Testis (tissue), 3 donors: ENCODE data around the gene CEP72. TPM values are rescaled to one million over a fixed set of nuclear protein-coding genes. Genes with fewer than 3 reads are reported as not detected.

ENCODE experiments used
- DNase-seq: peaks from one replicate; pipeline ENCODE4 v3.0.0-alpha.2; 2019
- H3K27ac ChIP-seq, 2 donors: fragments of 200-600 bp; sonication (generic); one replicate each; pipeline ENCODE4 v1.5.1; 2019
- H3K27me3 ChIP-seq: fragments of 200-600 bp; sonication (generic); one replicate; pipeline ENCODE4 v1.5.1; 2019
- H3K36me3 ChIP-seq: fragments of 200-600 bp; sonication (generic); one replicate; pipeline ENCODE4 v1.5.1; 2017; ENCODE audit warnings: low read depth; ENCODE audit errors: missing control alignments
- H3K4me1 ChIP-seq: fragments of 200-600 bp; sonication (generic); one replicate; pipeline ENCODE4 v1.5.1; 2019
- H3K4me3 ChIP-seq, 2 donors: fragments of 200-600 bp; sonication (generic); one replicate each; pipeline ENCODE4 v1.5.1; 2017 to 2019
- H3K9me3 ChIP-seq: fragments of 200-600 bp; sonication (generic); one replicate; pipeline ENCODE4 v1.5.1; 2017
- CTCF ChIP-seq, 3 experiments: fragments of 450-650 bp in 2 of 3; fragments of 200-600 bp in 1 of 3; sonication (generic) in 1 of 3; IDR thresholded peaks; one replicate each; pipeline ENCODE4 v1.5.1; 2016 to 2019; ENCODE audit warnings: antibody characterized with exemption in 3 of 3, mild to moderate bottlenecking in 2 of 3, moderate library complexity in 1 of 3
- POLR2A ChIP-seq: fragments of 450-650 bp; IDR thresholded peaks from one replicate; pipeline ENCODE4 v1.6.1; 2017; ENCODE audit warnings: antibody characterized with exemption, mild to moderate bottlenecking, moderate library complexity
- WGBS, 2 donors: methylation state at CpG; one replicate each; pipeline ENCODE4 v1.1.5; 2018; 5-methylcytosine and 5-hydroxymethylcytosine counted together
- intact Hi-C: fragments of 100-400 bp; cut with DNase I; formaldehyde crosslinking; loops from one replicate; pipeline ENCODE4 v1.15.1; 2023; ENCODE audit warnings: low total_unique reads
- polyA plus RNA-seq: library from polyadenylated mRNA; stranded (reverse); fragments of 350-450 nt; fragmentation: Illumina TruSeq; extraction: RNeasy Lipid Tissue Mini Kit (QIAGEN cat#74804); gene quantifications from one replicate; pipeline ENCODE4 v1.2.3, GENCODE V29; 2014; ENCODE audit warnings: low read depth, low replicate concordance; ENCODE audit not compliant: insufficient read depth
- total RNA-seq, 2 donors: library from RNA; depleted of rRNA; stranded (reverse); fragments of >200 nt; gene quantifications; one replicate each; pipeline ENCODE4 v1.2.3, GENCODE V29; 2016

CEP72 gene
- total and polyA plus RNA-seq, 3 donors from 2014 or later = 18.5 to 31.2 (median 19.8) TPM

GRCh38 chr5:669842-670395 is 57.8 kb downstream of the CEP72 start:
- Histone ChIP-seq H3K36me3 (no peaks in the 10 kb centered on the region), H3K4me1 (peaks cover 32% of the 10 kb centered on the region), H3K9me3 (no peaks in the 10 kb centered on the region), H3K27ac (no peak overlapping the region), H3K4me3 (no peak overlapping the region), H3K27me3 (no peaks in the 10 kb centered on the region)
- WGBS, 2 donors = 82 to 92% methylated on average over 9 to 22 of the region's 22 CpGs
- intact Hi-C loops = loop anchor here (5.0 kb wide), 1 partner anchor 237 kb away; no protein-coding TSS in a partner anchor
- no peak for DNase-seq
- TF ChIP-seq POLR2A (no peak), CTCF (IDR thresholded peaks at IDR 0.05) (no peak)

DNA sequence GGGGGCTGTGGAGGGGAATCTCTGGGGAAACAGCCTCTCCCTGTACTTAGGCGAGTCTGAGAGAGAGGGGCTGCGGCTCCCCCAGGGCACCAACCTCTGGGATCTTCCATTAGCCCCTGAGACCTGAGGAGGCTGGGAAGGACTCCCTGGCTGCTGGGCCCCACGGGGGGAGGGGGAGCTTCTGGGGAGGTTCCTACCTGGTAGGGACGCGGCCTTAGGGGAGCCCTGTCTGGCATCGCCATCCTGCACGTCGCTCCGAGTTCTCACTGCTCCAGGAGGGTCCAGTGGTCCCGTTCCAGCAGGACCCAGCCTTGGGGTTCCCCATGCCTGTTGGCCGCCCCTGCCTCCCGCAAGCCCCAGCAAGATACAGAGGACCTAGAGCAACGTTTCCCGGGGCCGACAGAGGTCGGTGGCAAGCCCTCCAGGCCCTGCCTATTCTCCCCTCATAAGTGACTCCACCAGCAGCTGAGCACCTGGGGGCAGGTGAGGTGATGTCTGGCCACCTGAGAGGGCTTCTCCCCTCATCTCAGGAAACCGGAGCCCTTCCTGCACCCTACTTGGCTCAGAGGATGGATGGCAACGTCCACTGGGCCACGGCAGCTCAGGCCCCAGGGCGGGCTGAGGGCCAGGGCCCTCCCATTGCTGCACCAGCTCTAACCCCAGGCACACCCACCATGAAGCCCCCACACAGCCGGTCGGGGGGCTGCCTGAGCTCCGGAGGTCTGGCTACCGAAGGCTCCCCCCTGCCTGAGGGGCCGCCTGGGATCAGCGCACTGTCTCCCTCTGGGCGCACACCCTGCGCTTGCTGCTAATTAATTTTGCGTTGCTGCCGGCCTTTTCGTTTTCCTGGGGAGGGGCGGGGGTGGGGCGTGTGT is 58.5 kb downstream of the CEP72 start:
- TF ChIP-seq CTCF (IDR thresholded peaks at IDR 0.05) = no peak
- TF ChIP-seq POLR2A = no peak
- Histone ChIP-seq H3K27me3 (no peaks in the 10 kb centered on the region), H3K9me3 (no peaks in the 10 kb centered on the region), H3K4me1 (peaks cover 32% of the 10 kb centered on the region), H3K4me3 (no peak overlapping the region), H3K27ac (no peak overlapping the region), H3K36me3 (no peaks in the 10 kb centered on the region)
- 62 to 84% methylated on average over 10 to 28 of the region's 33 CpGs for WGBS, 2 donors
- DNase-seq = no peak
- intact Hi-C loops = loop anchor here (5.0 kb wide), 1 partner anchor 237 kb away; no protein-coding TSS in a partner anchor

- TF ChIP-seq POLR2A (no peak), CTCF (IDR thresholded peaks at IDR 0.05) (peak; percentile 58 to 83 (median 74))
- 22 to 33% methylated on average over 1 to 26 of the region's 27 CpGs for WGBS, 2 donors
- Histone ChIP-seq H3K27me3 (no peaks in the 10 kb centered on the region), H3K36me3 (no peaks in the 10 kb centered on the region), H3K27ac (no peak overlapping the region), H3K9me3 (no peaks in the 10 kb centered on the region), H3K4me1 (peaks cover 32% of the 10 kb centered on the region), H3K4me3 (no peak overlapping the region)
- peak; percentile 72 for DNase-seq
- intact Hi-C loops = loop anchor here (5.0 kb wide), 1 partner anchor 236 kb away; no protein-coding TSS in a partner anchor
Measured at GRCh38 chr5:671459-672328, 59.6 kb downstream of the CEP72 start.

DNA sequence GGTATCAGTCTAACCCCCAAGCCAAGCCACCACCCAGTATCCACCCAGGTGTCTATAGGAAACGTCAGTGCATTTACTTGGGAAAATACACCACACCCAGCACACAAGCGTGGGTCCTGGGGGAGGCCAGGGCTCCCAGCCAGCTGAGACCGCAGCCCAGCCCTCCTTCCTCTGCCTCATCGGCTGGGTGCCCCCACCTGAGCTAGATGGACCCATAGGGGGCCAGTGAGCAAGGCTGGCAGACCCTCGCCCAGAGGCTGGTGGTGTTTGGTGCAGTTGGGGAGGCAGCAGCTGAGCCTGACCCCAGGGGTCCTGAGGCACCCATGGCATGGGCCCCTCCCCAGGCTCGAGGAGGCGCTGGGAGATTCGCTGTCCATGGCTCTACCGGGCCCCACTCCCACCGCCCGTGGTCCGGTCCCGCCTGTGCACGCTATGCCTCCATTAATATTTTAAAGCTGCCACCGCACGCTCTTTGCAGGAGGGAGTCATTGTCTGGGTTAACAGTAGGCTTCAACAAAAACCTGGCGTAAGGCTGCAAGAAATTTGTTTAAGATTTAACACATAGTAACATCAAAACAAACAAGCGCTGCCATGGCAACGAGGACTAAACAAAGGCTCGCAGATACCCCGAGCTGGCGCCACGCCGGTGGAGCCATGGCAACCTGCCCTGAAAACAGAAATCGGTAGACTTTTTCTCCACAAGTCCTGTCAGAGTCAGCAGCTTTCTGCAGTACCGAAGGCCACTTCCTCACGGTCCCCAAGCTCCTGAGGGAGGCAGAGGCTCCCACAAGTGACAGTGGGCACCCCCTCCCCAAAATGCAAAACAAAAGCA is 60.4 kb downstream of the CEP72 start:
- Histone ChIP-seq H3K27me3 (no peaks in the 10 kb centered on the region), H3K9me3 (no peaks in the 10 kb centered on the region), H3K36me3 (no peaks in the 10 kb centered on the region), H3K4me1 (peaks cover 32% of the 10 kb centered on the region), H3K4me3 (no peak overlapping the region), H3K27ac (no peak overlapping the region)
- DNase-seq = peak; percentile 79
- intact Hi-C loops = loop anchor here (5.0 kb wide), 1 partner anchor 235 kb away; no protein-coding TSS in a partner anchor
- no peak for TF ChIP-seq CTCF (IDR thresholded peaks at IDR 0.05)
- TF ChIP-seq POLR2A = no peak
- 22 to 31% methylated on average over 20 to 23 of the region's 27 CpGs for WGBS, 2 donors
